Thoracic aorta (tissue), 2 donors: ENCODE measurements around the gene ZNF503. TPM values are rescaled to one million over a fixed set of nuclear protein-coding genes. Genes with fewer than 3 reads are reported as not detected.

Source experiments
- ATAC-seq: fragments of 150-250 bp; one replicate; pipeline ENCODE4 v1.8.0; 2017; ENCODE audit warnings: low read depth; ENCODE audit not compliant: insufficient number of reproducible peaks, low FRiP score
- DNase-seq: peaks from one replicate; pipeline ENCODE4 v3.0.0-alpha.2; 2020; ENCODE audit warnings: low spot score
- H3K27ac ChIP-seq, 2 donors: fragments of 200-600 bp; sonication (generic); 1 replicate in 1 of 2; 2 replicates in 1 of 2; pipeline ENCODE4 v1.5.1; 2016; ENCODE audit warnings: mild to moderate bottlenecking in 2 of 2, moderate library complexity in 2 of 2
- H3K27me3 ChIP-seq: fragments of 200-600 bp; sonication (generic); replicated peaks from 2 replicates; pipeline ENCODE4 v1.6.0; 2016; ENCODE audit warnings: mild to moderate bottlenecking; ENCODE audit not compliant: insufficient read depth
- H3K36me3 ChIP-seq: fragments of 200-600 bp; sonication (generic); one replicate; pipeline ENCODE4 v1.5.1; 2016
- H3K4me1 ChIP-seq, 2 donors: fragments of 200-600 bp; sonication (generic); 1 replicate in 1 of 2; 2 replicates in 1 of 2; pipeline versions ENCODE4 v1.5.1 to v1.6.0; 2016; ENCODE audit warnings: low read depth in 2 of 2, mild to moderate bottlenecking in 1 of 2; ENCODE audit not compliant: control insufficient read depth in 1 of 2
- H3K4me3 ChIP-seq: fragments of 200-600 bp; sonication (generic); 2 replicates; pipeline ENCODE4 v1.5.1; 2016; ENCODE audit warnings: mild to moderate bottlenecking
- H3K9me3 ChIP-seq: fragments of 200-600 bp; sonication (generic); 2 replicates; pipeline ENCODE4 v1.5.1; 2016
- total RNA-seq, 2 donors: library from RNA; depleted of rRNA; stranded (reverse); fragments of >200 nt; gene quantifications; one replicate each; pipeline versions ENCODE4 v1.1.0 to v1.2.3, GENCODE V29; 2016
- TF ChIP-seq, protein P1 (sequence below): fragments of 200-600 bp; sonication (generic); IDR thresholded peaks from one replicate; pipeline ENCODE4 v1.5.1; 2019; ENCODE audit warnings: antibody characterized with exemption

The ZNF503 gene
- total RNA-seq, 2 donors from 2014 or later = 28.8 to 42.3 TPM

DNA sequence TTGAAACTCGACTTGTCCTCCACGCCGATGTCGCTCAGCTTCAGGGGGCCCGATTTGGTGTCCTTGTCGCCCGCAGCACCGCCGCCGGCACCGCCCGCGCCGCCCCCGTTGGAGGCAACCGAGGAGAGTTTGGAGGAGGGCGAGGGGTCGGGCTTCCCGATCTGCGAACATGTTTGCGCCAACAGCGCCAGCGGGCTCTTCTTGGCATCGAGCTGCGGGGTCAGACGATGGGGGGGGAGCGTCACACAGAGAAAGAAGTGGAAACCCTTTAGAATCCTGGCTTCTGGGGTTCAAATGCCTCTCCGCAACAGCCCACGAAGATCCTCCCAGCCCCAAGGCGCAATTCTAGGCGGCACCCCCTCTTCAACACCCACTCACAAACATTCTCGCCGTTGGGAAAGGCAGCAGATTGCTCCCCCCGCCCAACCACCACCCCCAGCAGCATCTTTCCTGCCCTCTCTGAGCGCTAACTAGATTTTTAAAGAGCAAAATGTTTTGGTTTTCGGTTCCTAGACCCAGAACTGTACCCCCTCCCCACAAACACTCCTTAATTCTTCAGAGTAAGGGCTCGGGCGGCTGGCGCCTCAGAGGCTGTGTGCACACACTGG is 1.3 kb downstream of the ZNF503 start:
- Histone ChIP-seq H3K36me3 (peaks cover 5% of the 10 kb centered on the region), H3K9me3 (no peaks in the 10 kb centered on the region), H3K4me1 (peaks cover 0 to 35% of the 10 kb centered on the region in 2 donors), H3K4me3 (peak overlapping the region; percentile 84), H3K27me3 (no peaks in the 10 kb centered on the region), H3K27ac (peak overlapping the region; percentile 99)
- DNase-seq (no peak), ATAC-seq (no peak)
- TF ChIP-seq, protein P1, sequence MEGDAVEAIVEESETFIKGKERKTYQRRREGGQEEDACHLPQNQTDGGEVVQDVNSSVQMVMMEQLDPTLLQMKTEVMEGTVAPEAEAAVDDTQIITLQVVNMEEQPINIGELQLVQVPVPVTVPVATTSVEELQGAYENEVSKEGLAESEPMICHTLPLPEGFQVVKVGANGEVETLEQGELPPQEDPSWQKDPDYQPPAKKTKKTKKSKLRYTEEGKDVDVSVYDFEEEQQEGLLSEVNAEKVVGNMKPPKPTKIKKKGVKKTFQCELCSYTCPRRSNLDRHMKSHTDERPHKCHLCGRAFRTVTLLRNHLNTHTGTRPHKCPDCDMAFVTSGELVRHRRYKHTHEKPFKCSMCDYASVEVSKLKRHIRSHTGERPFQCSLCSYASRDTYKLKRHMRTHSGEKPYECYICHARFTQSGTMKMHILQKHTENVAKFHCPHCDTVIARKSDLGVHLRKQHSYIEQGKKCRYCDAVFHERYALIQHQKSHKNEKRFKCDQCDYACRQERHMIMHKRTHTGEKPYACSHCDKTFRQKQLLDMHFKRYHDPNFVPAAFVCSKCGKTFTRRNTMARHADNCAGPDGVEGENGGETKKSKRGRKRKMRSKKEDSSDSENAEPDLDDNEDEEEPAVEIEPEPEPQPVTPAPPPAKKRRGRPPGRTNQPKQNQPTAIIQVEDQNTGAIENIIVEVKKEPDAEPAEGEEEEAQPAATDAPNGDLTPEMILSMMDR = no peak

DNA sequence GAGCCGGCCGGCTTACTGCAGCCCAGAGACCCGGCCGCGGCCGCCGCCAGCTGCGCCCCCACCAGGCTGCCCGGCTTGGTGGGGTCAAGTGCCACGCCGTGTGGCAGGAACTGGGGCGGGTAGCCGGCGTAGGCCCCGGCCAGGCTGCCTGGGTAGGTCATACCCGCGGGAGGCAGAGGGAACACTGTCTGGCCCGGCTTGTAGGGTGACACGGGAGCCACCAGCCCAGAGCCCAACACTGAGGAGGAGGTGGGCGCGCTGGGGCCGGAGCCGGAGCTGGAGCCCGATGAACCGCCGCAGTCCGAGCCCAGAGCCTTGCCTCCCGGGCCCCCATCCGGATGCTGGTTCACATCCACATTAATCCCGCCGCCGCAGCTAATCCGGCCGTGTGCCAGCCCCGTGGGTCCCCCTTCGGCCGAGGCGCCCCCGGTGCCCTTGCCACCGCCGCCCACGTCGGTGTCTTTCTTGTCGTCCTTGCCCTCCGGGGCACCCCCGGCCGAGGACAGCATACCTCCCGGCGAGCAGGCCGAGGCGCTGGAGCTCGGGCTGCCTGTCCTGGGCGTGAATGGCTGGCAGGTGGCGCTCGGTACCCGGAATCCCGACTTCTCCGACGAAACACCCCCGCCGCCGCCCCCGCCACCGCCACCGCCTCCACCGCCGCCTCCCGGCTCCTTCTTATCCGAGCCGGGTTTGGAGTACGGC is 2.0 kb downstream of the ZNF503 start:
- no peak for ATAC-seq
- Histone ChIP-seq H3K4me3 (peak overlapping the region; percentile 84), H3K27me3 (no peaks in the 10 kb centered on the region), H3K4me1 (peaks cover 0 to 28% of the 10 kb centered on the region in 2 donors), H3K27ac (peak overlapping the region; percentile 99), H3K36me3 (peaks cover 5% of the 10 kb centered on the region), H3K9me3 (no peaks in the 10 kb centered on the region)
- DNase-seq = no peak
- TF ChIP-seq, protein P1 = peak; percentile 60

DNA sequence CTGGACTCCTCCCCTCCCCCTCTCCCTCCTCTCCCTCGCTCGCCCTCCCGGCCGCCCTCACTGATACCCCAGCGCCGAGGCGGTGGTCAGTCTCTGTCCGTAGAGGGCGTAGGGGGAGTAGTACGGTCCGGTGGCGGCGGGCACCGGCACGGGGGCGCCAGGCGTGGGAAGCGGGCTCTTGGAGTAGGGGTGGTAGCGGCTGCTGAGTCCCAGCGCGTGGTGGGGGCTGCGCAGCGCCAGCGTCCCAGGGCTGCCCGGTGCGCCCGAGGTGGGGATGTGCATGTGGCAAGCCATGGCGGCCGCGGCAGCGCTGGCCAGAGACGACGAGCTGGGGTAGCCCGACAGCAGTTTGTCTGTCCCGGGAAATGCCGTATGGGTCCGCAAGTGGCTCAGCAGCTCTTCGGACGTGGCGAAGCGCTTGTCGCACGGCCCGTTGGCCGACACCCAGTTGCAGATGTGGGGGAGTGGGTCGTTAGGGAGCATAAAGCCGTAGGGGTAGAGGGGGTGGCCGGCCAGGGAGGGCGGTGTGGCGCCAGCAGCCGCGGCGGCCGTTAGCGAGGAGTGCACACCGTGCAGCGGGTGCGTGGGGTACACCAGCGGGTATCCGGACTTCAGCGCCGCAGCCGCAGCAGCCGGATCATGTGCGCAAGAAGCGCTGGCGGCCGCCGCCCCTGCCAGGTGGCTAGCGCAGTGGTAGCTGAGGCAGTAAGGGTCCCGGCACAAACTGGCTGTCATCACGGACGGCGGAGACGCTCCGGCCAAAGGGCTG is 2.7 kb downstream of the ZNF503 start:
- ATAC-seq = no peak
- no peaks in the 10 kb centered on the region for H3K27me3 ChIP-seq
- DNase-seq = no peak
- H3K36me3 ChIP-seq = peaks cover 5% of the 10 kb centered on the region
- peaks cover 0 to 21% of the 10 kb centered on the region in 2 donors for H3K4me1 ChIP-seq
- peak overlapping the region; percentile 31 to 99 for H3K27ac ChIP-seq
- peak overlapping the region; percentile 84 for H3K4me3 ChIP-seq
- no peaks in the 10 kb centered on the region for H3K9me3 ChIP-seq
- TF ChIP-seq, protein P1 = no peak

DNA sequence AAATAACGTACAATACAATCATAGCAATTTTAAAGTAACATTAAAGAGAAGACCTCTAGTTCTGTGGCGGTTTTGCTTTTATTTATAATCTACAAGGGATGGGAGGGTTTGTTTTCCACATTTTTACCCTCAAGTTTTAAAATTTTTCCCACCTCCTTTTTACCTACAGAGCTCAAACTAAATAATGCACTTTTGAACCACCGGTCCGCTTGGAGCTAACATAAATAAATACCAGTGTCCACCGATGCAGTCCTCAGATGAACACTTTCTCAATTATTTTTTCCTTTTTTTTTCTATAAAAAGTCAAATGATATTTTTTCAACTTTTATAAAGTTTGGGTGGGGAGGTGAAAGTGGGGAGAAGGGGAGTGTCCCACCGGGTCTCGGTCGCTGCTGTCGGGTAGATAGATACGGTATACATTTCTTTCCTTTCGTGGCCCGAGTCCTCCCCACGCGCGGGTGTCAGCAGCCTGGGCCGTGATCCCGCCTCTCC is 3.3 kb downstream of the ZNF503 start:
- no peak for ATAC-seq
- no peak for DNase-seq
- Histone ChIP-seq H3K4me1 (peaks cover 0 to 19% of the 10 kb centered on the region in 2 donors), H3K27me3 (no peaks in the 10 kb centered on the region), H3K9me3 (no peaks in the 10 kb centered on the region), H3K4me3 (peak overlapping the region; percentile 84), H3K36me3 (peaks cover 5% of the 10 kb centered on the region), H3K27ac (peak overlapping the region; percentile 31 to 99)
- TF ChIP-seq, protein P1 = no peak
